ENCODE data around the gene IQCC. TPM values are rescaled to one million over a fixed set of nuclear protein-coding genes. Genes with fewer than 3 reads are reported as not detected.

IQCC gene
- total RNA-seq, 2 experiments from 2014 or later: 4.4 to 5.0 TPM

- Mint-ChIP-seq H3K27ac (no peak overlapping the region), H3K4me1 (peaks cover 34% of the 10 kb centered on the region), H3K9me3 (ENCODE audit: low read depth) (no peaks in the 10 kb centered on the region), H3K36me3 (ENCODE audit: low read depth) (peaks cover 8% of the 10 kb centered on the region), H3K27me3 (no peaks in the 10 kb centered on the region), H3K4me3 (peak overlapping the region; percentile 90)
- CTCF ChIA-PET: interaction anchor here (0.5 to 2.0 kb wide), 6 partner anchors 10 to 490 kb away, joined by 3 to 9 read pairs (median 4); no protein-coding TSS in a partner anchor
- intact Hi-C loops (cut with DNase I, micrococcal nuclease): loop anchor here (1.0 to 5.0 kb wide), 7 partner anchors 17 to 207 kb away; partner anchors contain the start of genes BSDC1 (in 1 of the 2), EIF3I (in 1 of the 2), KPNA6 (in 1 of the 2) and TMEM234 (in 1 of the 2)
- POLR2A ChIA-PET: interaction anchor here (0.8 to 1.0 kb wide), 3 partner anchors 19 to 131 kb away, joined by 3 to 4 read pairs (median 3); no protein-coding TSS in a partner anchor
- ATAC-seq: no peak
- DNase-seq: no peak
These were observed 519 bp upstream of the IQCC start for GRCh38 chr1:32204943-32205361.

DNA sequence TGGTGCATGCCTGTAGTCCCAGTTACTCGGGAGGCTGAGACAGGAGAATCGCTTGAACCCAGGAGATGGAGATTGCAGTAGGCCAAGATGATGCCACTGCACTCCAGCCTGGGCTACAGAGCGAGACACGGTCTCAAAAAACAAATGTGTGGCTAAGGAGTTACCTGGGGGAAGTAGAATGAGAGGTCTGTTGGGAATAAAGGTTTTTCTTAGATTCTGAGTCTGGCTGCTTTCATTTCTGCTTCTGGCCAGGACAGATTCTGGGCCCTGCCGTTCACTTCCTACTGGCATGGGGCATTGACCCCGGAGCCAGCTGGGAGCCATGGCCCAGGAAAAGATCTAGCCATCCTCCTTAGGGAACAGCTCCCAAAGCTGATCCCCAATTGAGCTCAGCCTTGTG is 3.0 kb downstream of the IQCC start:
- peaks cover 13% of the 10 kb centered on the region for H3K4me1 Mint-ChIP-seq
- intact Hi-C loops (cut with DNase I, micrococcal nuclease): no loop called here

DNA sequence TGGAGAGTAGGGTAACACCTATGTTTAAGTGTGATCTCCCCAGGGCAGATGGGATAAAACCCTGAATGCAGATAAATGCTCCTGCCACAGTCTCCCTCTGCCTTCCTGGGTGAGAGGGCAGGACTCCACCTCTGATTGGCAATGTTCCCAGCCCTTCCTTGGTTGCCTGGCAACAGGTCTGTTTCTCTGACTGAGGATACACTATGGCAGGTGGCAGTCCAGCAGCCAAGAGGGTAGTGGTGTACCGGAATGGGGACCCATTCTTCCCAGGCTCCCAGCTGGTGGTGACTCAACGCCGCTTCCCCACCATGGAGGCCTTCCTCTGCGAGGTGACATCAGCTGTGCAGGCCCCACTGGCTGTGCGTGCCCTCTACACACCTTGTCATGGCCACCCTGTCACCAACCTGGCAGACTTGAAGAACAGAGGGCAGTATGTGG is 3.4 kb downstream of the IQCC start, which contains the start of gene DCDC2B:
DCDC2B (plus strand) TSS at position 199 of the 438 bp plus-strand sequence; CDS start at position 204, 5 bp downstream.
- H3K36me3 Mint-ChIP-seq (ENCODE audit: low read depth): peaks cover 8% of the 10 kb centered on the region
- DNase-seq (no peak), ATAC-seq (no peak)
- peaks cover 13% of the 10 kb centered on the region for H3K4me1 Mint-ChIP-seq
- H3K9me3 Mint-ChIP-seq (ENCODE audit: low read depth): no peaks in the 10 kb centered on the region
- intact Hi-C loops (cut with DNase I, micrococcal nuclease): no loop called here
- H3K27me3 Mint-ChIP-seq: no peaks in the 10 kb centered on the region
- ChIA-PET CTCF (no interaction called here), POLR2A (no interaction called here)
- no peak within 1 kb of the TSS for H3K4me3 Mint-ChIP-seq
- no peak within 1 kb of the TSS for H3K27ac Mint-ChIP-seq

More for the DNA sequence above, 3.0 kb downstream of the IQCC start:
- no peak for ATAC-seq
- H3K27me3 Mint-ChIP-seq: no peaks in the 10 kb centered on the region
- H3K4me3 Mint-ChIP-seq: no peak overlapping the region
- peaks cover 8% of the 10 kb centered on the region for H3K36me3 Mint-ChIP-seq (ENCODE audit: low read depth)
- no peak for DNase-seq
- ChIA-PET POLR2A (no interaction called here), CTCF (no interaction called here)
- no peaks in the 10 kb centered on the region for H3K9me3 Mint-ChIP-seq (ENCODE audit: low read depth)
- H3K27ac Mint-ChIP-seq: no peak overlapping the region

DNA sequence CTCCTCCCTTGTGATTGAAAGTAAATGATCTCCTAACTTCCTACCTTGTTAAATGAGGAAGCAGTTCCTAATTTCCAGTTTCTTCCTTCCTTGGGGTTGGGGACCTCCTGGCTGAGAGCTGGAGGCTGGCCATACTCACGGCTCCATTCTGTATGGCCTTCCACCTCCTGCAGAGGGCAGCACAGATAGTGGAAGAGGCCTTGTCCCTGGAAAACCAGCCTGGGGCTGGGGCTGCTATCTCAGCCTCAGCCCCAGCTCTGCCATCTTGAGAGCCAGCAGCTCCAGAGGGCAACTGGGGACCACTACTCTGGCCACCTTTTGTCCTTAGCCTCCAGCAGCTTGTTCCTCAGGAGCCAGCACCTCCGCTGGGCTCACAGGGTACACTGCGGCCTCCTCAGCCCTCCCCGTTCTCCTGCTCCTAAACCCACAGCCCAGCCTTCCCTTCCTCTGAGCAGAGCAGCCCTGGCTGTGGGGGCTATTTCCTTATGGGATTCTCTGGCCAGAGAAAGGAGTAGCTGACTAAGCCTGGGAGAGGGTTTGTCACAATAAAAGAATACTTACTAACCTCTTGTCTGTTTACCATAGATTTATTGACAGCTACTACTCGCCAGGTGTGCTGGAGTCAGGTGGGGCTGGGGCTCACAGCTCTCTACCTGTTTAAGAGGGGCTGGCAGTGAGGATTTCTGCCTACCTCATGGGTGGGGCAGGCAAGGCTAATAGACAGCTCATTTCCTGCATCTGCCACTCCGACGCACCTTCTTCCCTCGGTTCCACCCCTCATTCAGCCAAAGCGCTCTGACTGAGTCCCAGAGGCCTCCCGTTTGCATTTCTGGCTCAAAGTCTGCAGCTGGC is 10.4 kb downstream of the IQCC start:
- no peaks in the 10 kb centered on the region for H3K36me3 Mint-ChIP-seq (ENCODE audit: low read depth)
- peaks cover 15% of the 10 kb centered on the region for H3K4me1 Mint-ChIP-seq
- ATAC-seq: peak; percentile 97
- H3K4me3 Mint-ChIP-seq: no peak overlapping the region
- no peaks in the 10 kb centered on the region for H3K27me3 Mint-ChIP-seq
- ChIA-PET POLR2A (interaction anchor here (0.8 to 1.2 kb wide), 2 partner anchors 120 to 143 kb away, joined by 4 to 7 read pairs; partner anchors contain the start of genes MARCKSL1 and TMEM39B), CTCF (interaction anchor here (0.6 to 3.2 kb wide), 46 partner anchors 8 to 350 kb away, joined by 3 to 32 read pairs (median 5); partner anchors contain the start of genes BSDC1, CCDC28B, HDAC1 and IQCC)
- H3K27ac Mint-ChIP-seq: peak overlapping the region; percentile 8
- no peaks in the 10 kb centered on the region for H3K9me3 Mint-ChIP-seq (ENCODE audit: low read depth)
- peak; percentile 79 for DNase-seq
- intact Hi-C loops (cut with DNase I, micrococcal nuclease): loop anchor here (1.0 kb wide), 1 partner anchor 198 kb away; no protein-coding TSS in a partner anchor

DNA sequence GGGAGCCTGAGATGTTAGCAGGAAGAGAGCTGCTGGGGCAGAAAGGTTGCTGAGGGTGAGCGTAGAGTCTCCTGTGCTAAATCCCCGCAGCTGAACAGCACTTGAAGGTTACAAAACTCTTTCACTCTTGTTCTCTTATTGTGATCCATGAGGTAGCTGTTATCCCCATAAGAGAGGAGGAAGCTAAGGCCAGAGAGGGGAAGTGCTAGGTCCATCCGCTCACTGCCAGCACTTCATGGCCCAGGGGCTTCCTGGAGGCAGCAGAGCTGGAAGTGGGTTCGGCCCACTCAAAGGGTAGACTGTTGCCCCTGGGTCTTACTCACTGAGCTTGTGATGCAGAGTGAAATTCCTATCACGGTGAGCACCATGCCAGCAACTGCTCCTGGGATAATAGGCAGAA is 11.1 kb downstream of the IQCC start:
- Mint-ChIP-seq H3K36me3 (ENCODE audit: low read depth) (no peaks in the 10 kb centered on the region), H3K27me3 (no peaks in the 10 kb centered on the region), H3K4me3 (no peak overlapping the region), H3K9me3 (ENCODE audit: low read depth) (no peaks in the 10 kb centered on the region), H3K27ac (no peak overlapping the region), H3K4me1 (peaks cover 22% of the 10 kb centered on the region)
- ChIA-PET POLR2A (interaction anchor here (0.6 kb wide), 1 partner anchor 32 kb away, joined by 5 read pairs; no protein-coding TSS in a partner anchor), CTCF (interaction anchor here (0.6 to 3.2 kb wide), 35 partner anchors 8 to 351 kb away, joined by 3 to 32 read pairs (median 5); partner anchors contain the start of genes CCDC28B, FAM229A, HDAC1 and IQCC)
- DNase-seq (no peak), ATAC-seq (no peak)
- intact Hi-C loops (cut with DNase I, micrococcal nuclease): no loop called here

- H3K36me3 Mint-ChIP-seq (ENCODE audit: low read depth): peaks cover 8% of the 10 kb centered on the region
- peaks cover 32% of the 10 kb centered on the region for H3K4me1 Mint-ChIP-seq
- DNase-seq (no peak), ATAC-seq (no peak)
- POLR2A ChIA-PET: interaction anchor here (0.6 kb wide), 1 partner anchor 40 kb away, joined by 3 read pairs; no protein-coding TSS in a partner anchor
- no peaks in the 10 kb centered on the region for H3K9me3 Mint-ChIP-seq (ENCODE audit: low read depth)
- no peak overlapping the region for H3K27ac Mint-ChIP-seq
- intact Hi-C loops (cut with DNase I, micrococcal nuclease): no loop called here
- no peak overlapping the region for H3K4me3 Mint-ChIP-seq
- CTCF ChIA-PET: interaction anchor here (0.7 kb wide), 2 partner anchors 40 to 122 kb away, joined by 3 read pairs; no protein-coding TSS in a partner anchor
- no peaks in the 10 kb centered on the region for H3K27me3 Mint-ChIP-seq
These were observed 13.6 kb downstream of the IQCC start for GRCh38 chr1:32219022-32219421.

DNA sequence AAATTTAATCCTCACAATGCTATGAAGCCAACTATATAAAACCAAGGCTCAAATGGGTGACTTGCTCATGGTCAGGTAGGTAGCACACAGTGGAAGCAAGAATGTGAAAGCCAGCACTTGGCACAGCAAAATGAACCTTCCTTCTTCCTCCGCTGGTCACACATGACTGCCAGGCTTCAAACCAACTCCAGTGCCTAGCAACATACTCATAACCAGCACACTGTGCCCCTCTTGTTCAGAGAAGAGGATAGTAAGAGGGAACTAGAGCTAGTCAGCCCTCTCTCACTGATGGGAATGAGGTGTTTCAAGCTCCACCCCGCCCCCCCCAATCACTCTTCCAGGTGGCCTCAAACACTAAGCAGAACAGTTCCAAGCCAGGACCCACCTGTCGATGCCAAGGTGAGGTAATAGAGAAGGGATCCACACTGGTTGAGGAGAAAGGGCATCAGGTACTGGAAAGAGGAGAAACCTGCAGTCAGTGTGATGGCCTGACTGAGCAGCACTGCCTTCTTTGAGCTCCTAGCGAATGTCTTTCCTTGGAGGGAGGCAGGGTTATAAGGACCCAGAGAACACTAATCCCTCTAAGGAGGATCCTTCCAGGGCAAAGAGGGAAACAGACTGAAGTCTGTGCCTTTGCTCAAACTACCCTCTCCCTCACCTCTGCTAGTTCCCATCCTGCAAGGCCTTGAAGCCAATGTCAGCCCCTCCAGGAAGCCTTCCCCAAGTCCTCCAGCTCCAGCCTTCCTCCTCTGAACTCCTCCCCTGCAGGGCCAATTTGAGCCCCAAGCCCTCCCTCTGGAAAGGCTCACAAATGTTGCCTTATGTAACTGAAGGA is 15.5 kb downstream of the IQCC start:
- intact Hi-C loops (cut with DNase I, micrococcal nuclease): loop anchor here (5.0 kb wide), 2 partner anchors 51 to 116 kb away; partner anchors contain the start of gene MARCKSL1 (in 1 of the 2)
- H3K4me1 Mint-ChIP-seq: peaks cover 34% of the 10 kb centered on the region
- no peaks in the 10 kb centered on the region for H3K9me3 Mint-ChIP-seq (ENCODE audit: low read depth)
- CTCF ChIA-PET: interaction anchor here (0.5 kb wide), 1 partner anchor 69 kb away, joined by 3 read pairs; no protein-coding TSS in a partner anchor
- H3K36me3 Mint-ChIP-seq (ENCODE audit: low read depth): peaks cover 18% of the 10 kb centered on the region
- ATAC-seq (no peak), DNase-seq (no peak)
- POLR2A ChIA-PET: no interaction called here
- peak overlapping the region; percentile 97 for H3K27ac Mint-ChIP-seq
- H3K27me3 Mint-ChIP-seq: no peaks in the 10 kb centered on the region
- peak overlapping the region; percentile 96 for H3K4me3 Mint-ChIP-seq

DNA sequence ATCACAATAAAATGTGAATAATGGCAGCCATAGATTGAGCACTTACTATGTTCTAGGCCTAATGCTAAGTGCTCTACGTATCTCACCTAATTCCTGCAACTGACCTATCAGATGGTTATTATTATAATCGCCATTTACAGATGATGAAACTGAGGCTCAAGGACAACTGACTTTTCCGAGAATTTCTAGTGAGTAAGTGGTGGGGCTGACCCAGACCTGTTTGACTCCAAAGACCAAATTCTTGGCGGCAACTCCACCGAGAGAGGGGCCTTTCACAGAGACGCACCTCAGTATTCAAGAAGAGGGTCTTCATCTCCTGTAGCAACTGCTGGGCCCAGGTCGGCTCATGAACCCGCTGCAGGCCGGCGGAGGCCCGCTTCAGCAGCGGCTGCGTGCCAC is 16.1 kb downstream of the IQCC start:
- CTCF ChIA-PET: no interaction called here
- peak overlapping the region; percentile 97 for H3K27ac Mint-ChIP-seq
- ATAC-seq: no peak
- peak overlapping the region; percentile 96 for H3K4me3 Mint-ChIP-seq
- H3K9me3 Mint-ChIP-seq (ENCODE audit: low read depth): no peaks in the 10 kb centered on the region
- no peaks in the 10 kb centered on the region for H3K27me3 Mint-ChIP-seq
- peaks cover 22% of the 10 kb centered on the region for H3K36me3 Mint-ChIP-seq (ENCODE audit: low read depth)
- peaks cover 29% of the 10 kb centered on the region for H3K4me1 Mint-ChIP-seq
- POLR2A ChIA-PET: interaction anchor here (0.5 kb wide), 1 partner anchor 101 kb away, joined by 4 read pairs; no protein-coding TSS in a partner anchor
- intact Hi-C loops (cut with DNase I, micrococcal nuclease): loop anchor here (5.0 kb wide), 2 partner anchors 51 to 116 kb away; partner anchors contain the start of gene MARCKSL1 (in 1 of the 2)
- no peak for DNase-seq

DNA sequence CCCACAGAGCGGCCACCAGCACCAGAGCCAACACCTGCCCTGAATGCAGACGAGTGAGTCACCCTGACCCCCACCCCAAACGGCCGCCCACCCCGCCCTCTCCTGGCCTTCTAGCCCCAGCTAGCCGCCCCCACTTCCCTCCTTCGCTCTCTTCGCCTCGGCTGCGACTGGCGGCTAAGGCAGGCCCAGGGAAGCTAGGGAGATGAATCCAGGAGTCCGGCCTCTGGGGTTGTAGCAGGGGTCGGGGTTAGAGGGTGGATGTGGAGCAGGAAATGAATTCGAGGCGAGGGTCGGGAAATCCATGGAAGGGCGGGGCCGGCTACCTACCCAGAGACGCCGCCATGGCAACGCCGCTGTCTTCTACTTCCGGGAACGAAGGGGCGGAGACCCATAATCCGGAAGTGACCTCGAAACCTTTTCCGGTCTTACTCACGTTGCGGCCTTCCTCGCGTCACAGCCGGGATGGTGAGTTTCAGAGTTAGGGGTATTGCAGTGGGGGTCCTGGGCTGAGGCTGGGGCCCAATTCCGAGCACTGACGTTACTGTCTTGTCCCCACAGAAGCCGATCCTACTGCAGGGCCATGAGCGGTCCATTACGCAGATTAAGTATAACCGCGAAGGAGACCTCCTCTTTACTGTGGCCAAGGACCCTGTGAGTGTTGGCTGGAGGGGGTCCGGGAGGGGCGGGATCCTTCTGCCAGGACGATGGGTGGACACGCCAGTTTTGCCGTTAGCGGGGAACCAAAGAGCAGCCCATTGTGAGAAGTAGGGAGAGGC is 16.7 kb downstream of the IQCC start, which contains the start of the genes EIF3I and TMEM234:
EIF3I (plus strand) TSS at position 428 of the 776 bp plus-strand sequence; CDS start at position 463, 35 bp downstream.
TMEM234 (minus strand) TSS at position 374 of the 776 bp plus-strand sequence; CDS start at position 343, 31 bp downstream.
- ATAC-seq (peak; percentile 95), DNase-seq (peak; percentile 95)
- H3K4me1 Mint-ChIP-seq: peaks cover 29% of the 10 kb centered on the region
- ChIA-PET CTCF (interaction anchor here (1.1 to 2.8 kb wide), 2 partner anchors 25 to 180 kb away, joined by 3 to 18 read pairs; partner anchors contain the start of gene FAM167B), POLR2A (interaction anchor here (0.5 to 1.7 kb wide), 5 partner anchors 18 to 164 kb away, joined by 3 to 4 read pairs (median 3); partner anchors contain the start of gene MARCKSL1)
- peak within 1 kb of the TSS; percentile 96 for H3K4me3 Mint-ChIP-seq
- H3K27ac Mint-ChIP-seq: peak within 1 kb of the TSS; percentile 97
- intact Hi-C loops (cut with DNase I, micrococcal nuclease): loop anchor here (1.0 to 5.0 kb wide), 17 partner anchors 17 to 595 kb away; partner anchors contain the start of genes BSDC1 (in 1 of the 2), CCDC28B (in 1 of the 2), IQCC (in 1 of the 2) and KHDRBS1 (in 1 of the 2)
- H3K36me3 Mint-ChIP-seq (ENCODE audit: low read depth): peaks cover 22% of the 10 kb centered on the region
- no peaks in the 10 kb centered on the region for H3K27me3 Mint-ChIP-seq
- H3K9me3 Mint-ChIP-seq (ENCODE audit: low read depth): no peaks in the 10 kb centered on the region

Measured in activated CD4-positive, alpha-beta T cell treated with anti-CD3 and anti-CD28 coated beads for 36 hours (primary cell).